Bronchial epithelial cell (primary cell): ENCODE data around the gene SFT2D1. TPM values are rescaled to one million over a fixed set of nuclear protein-coding genes. Genes with fewer than 3 reads are reported as not detected.

ENCODE experiments used
- DNase-seq: peaks from one replicate; pipeline ENCODE4 v3.0.0-alpha.2; 2010; ENCODE audit warnings: low read depth
- FAIRE-seq: peaks from 2 replicates; lab custom pipeline; 2011; peaks lifted over from hg19 to GRCh38; lab: Jason Lieb, UNC
- H3K27me3 ChIP-seq: 2 replicates; pipeline ENCODE4 v1.5.1; 2011; ENCODE audit warnings: low read length; ENCODE audit not compliant: control insufficient read depth, insufficient read depth
- H3K36me3 ChIP-seq: 2 replicates; pipeline ENCODE4 v1.5.1; 2011; ENCODE audit warnings: low read length; ENCODE audit not compliant: control insufficient read depth, insufficient read depth
- H3K4me3 ChIP-seq: 2 replicates; pipeline ENCODE4 v1.5.1; 2011; ENCODE audit warnings: mild to moderate bottlenecking, low read depth, low read length, control low read depth
- total RNA-seq: library from RNA; depleted of rRNA; stranded (reverse); fragments of >200 nt; gene quantifications from 2 replicates; pipeline ENCODE4 v1.2.1, GENCODE V29; 2014
- TF ChIP-seq, protein P1 (sequence below): IDR thresholded peaks from 2 replicates; pipeline ENCODE4 v1.5.1; 2011; ENCODE audit warnings: mild to moderate bottlenecking, moderate library complexity, low read length, control low read depth, inconsistent platforms; ENCODE audit not compliant: insufficient read depth, severe bottlenecking

Gene SFT2D1
- total RNA-seq, 1 donor from 2014 or later = 61.6 TPM

DNA sequence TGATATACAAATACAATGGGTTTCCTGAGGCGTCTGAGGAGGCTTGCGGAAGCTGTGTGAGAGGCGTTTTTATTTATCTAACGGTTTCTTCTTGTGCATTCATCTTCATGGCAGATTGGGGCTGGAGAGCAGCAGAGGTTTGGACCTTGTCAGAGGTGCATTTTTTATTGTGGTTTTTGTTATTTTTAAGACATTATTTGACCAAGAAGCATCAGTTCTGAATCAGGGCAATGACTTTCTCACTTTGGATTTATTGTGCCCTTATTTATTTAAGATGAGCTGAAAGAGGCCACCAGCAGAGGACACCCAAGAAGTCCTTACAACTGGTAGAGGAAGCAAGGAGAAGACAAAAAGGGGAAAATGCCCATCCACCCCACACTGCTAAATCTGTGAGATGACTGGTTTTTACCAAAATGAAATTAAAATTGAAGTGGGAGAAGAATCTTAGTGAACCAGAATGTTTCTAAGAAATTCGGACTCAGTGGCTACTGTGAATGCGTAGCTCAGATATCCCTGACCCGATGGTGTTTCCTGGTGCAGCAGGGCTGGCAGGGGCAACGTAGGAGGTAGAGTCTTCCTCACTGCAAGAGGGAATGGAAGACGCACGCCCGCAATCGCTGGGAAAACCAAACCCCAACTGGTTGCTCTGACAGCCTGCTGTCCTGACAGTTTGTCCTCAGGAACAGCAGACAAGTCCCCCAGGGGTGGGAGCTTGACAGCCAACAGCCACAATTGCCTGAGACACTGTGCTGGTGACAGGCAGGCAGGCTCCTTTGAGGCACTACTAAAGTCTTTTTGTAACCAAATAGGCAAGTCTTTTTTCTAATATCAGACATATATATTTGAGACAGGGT is 48.4 kb downstream of the SFT2D1 start:
- DNase-seq (no peak), FAIRE-seq (no peak)
- no peaks in the 10 kb centered on the region for H3K27me3 ChIP-seq
- H3K4me3 ChIP-seq = no peak overlapping the region
- no peaks in the 10 kb centered on the region for H3K36me3 ChIP-seq
- TF ChIP-seq, protein P1, sequence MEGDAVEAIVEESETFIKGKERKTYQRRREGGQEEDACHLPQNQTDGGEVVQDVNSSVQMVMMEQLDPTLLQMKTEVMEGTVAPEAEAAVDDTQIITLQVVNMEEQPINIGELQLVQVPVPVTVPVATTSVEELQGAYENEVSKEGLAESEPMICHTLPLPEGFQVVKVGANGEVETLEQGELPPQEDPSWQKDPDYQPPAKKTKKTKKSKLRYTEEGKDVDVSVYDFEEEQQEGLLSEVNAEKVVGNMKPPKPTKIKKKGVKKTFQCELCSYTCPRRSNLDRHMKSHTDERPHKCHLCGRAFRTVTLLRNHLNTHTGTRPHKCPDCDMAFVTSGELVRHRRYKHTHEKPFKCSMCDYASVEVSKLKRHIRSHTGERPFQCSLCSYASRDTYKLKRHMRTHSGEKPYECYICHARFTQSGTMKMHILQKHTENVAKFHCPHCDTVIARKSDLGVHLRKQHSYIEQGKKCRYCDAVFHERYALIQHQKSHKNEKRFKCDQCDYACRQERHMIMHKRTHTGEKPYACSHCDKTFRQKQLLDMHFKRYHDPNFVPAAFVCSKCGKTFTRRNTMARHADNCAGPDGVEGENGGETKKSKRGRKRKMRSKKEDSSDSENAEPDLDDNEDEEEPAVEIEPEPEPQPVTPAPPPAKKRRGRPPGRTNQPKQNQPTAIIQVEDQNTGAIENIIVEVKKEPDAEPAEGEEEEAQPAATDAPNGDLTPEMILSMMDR = no peak

- FAIRE-seq (no peak), DNase-seq (no peak)
- TF ChIP-seq, protein P1 = no peak
- Histone ChIP-seq H3K4me3 (no peak overlapping the region), H3K36me3 (no peaks in the 10 kb centered on the region), H3K27me3 (no peaks in the 10 kb centered on the region)
Observed at GRCh38 chr6:166289207-166290060, 52.9 kb downstream of the SFT2D1 start.

DNA sequence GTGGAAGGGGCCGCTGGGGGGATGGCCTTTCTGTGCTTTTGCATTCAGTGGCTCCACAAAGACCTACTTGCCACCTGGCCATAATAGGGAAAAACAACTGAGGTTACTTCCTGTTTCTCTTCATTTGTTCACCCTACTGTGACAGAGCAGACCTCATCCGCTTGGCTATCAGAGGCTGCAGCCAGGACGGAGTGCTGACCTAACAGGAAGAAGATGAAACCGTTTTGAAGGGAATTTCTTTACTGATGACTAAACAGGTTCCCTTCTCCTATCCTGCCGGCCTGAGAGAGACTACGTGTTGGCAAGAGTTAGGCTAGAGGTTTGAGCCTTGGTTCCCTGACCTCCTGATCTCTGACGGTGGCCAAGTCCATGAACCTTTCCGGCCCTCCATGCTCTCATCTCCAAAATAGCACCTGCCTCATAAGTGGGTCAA is 55.5 kb downstream of the SFT2D1 start:
- no peak overlapping the region for H3K4me3 ChIP-seq
- DNase-seq (no peak), FAIRE-seq (no peak)
- no peaks in the 10 kb centered on the region for H3K27me3 ChIP-seq
- TF ChIP-seq, protein P1 = no peak
- H3K36me3 ChIP-seq = no peaks in the 10 kb centered on the region

DNA sequence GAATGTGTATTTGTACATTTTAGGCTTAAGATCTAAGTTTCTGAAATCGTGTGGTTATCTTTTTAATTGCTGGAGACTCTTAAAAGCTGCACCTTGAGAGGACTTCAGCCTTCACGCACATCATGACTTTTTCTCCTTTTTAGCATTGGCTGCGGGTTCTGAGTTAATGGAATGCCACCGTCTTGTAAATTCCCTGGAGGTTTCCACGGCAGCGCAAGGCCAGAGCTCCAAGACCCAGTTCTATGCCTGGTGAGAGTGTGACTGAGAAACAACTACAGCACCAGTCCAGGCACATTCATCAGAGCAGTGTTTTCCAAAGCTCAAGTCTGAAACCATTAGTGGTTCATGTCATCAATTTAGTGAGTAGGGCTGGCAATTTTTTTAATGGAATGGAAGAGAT is 57.1 kb downstream of the SFT2D1 start:
- Histone ChIP-seq H3K27me3 (no peaks in the 10 kb centered on the region), H3K4me3 (no peak overlapping the region), H3K36me3 (no peaks in the 10 kb centered on the region)
- TF ChIP-seq, protein P1 = no peak
- FAIRE-seq = no peak
- DNase-seq = no peak

- Histone ChIP-seq H3K36me3 (no peaks in the 10 kb centered on the region), H3K27me3 (no peaks in the 10 kb centered on the region), H3K4me3 (no peak overlapping the region)
- TF ChIP-seq, protein P1 = no peak
- FAIRE-seq (no peak), DNase-seq (no peak)
Observed at GRCh38 chr6:166284640-166285039, 57.7 kb downstream of the SFT2D1 start.
